Keratinocyte (primary cell): ENCODE results near the gene MAN1C1. TPM values are rescaled to one million over a fixed set of nuclear protein-coding genes. Genes with fewer than 3 reads are reported as not detected.

Experiments
- DNase-seq: peaks from one replicate; pipeline ENCODE4 v3.0.0-alpha.2; 2011; ENCODE audit warnings: low read depth, missing footprints, low spot score
- FAIRE-seq: peaks from 2 replicates; lab custom pipeline; 2011; peaks lifted over from hg19 to GRCh38; lab: Jason Lieb, UNC
- H2AFZ ChIP-seq: 2 replicates; pipeline ENCODE4 v1.6.0; 2012; ENCODE audit warnings: low read length, control low read depth, inconsistent platforms; ENCODE audit not compliant: control insufficient read depth
- H3K27ac ChIP-seq: 2 replicates; pipeline ENCODE4 v1.5.1; 2011; ENCODE audit warnings: low read length; ENCODE audit not compliant: control insufficient read depth, insufficient read depth
- H3K27me3 ChIP-seq: 3 replicates; pipeline ENCODE4 v1.6.0; 2011; ENCODE audit warnings: low read length; ENCODE audit not compliant: control insufficient read depth, insufficient read depth; ENCODE audit errors: extremely low read depth
- H3K36me3 ChIP-seq, 2 experiments: 2 replicates in 1 of 2; 3 replicates in 1 of 2; pipeline ENCODE4 v1.5.1; 2011; ENCODE audit warnings: low read length in 2 of 2, mild to moderate bottlenecking in 1 of 2; ENCODE audit not compliant: control insufficient read depth in 2 of 2, insufficient read depth in 2 of 2; ENCODE audit errors: extremely low read depth in 1 of 2
- H3K4me1 ChIP-seq: 3 replicates; pipeline ENCODE4 v1.5.1; 2011; ENCODE audit warnings: low read length; ENCODE audit not compliant: control insufficient read depth, insufficient read depth; ENCODE audit errors: extremely low read depth
- H3K4me2 ChIP-seq: 3 replicates; pipeline ENCODE4 v1.6.0; 2011; ENCODE audit warnings: low read depth, low read length; ENCODE audit not compliant: control insufficient read depth, insufficient read depth; ENCODE audit errors: extremely low read depth
- H3K4me3 ChIP-seq, 3 experiments: fragments of 200-600 bp in 1 of 3; sonication (generic) in 1 of 3; 2 replicates in 2 of 3; 3 replicates in 1 of 3; pipeline ENCODE4 v1.5.1; 2011 to 2016; ENCODE audit warnings: low read length in 3 of 3, mild to moderate bottlenecking in 3 of 3, control low read depth in 2 of 3, inconsistent platforms in 1 of 3, low read depth in 1 of 3, mixed read lengths in 1 of 3, mixed run types in 1 of 3, moderate library complexity in 1 of 3; ENCODE audit not compliant: control insufficient read depth in 2 of 3, insufficient read depth in 2 of 3; ENCODE audit errors: extremely low read depth in 1 of 3
- H3K79me2 ChIP-seq: 2 replicates; pipeline ENCODE4 v1.6.0; 2012; ENCODE audit warnings: low read length; ENCODE audit not compliant: control insufficient read depth, insufficient read depth
- H3K9ac ChIP-seq: 3 replicates; pipeline ENCODE4 v1.6.0; 2011; ENCODE audit warnings: low read length; ENCODE audit not compliant: control insufficient read depth, insufficient read depth; ENCODE audit errors: extremely low read depth
- H3K9me1 ChIP-seq: 3 replicates; pipeline ENCODE4 v1.6.0; 2011; ENCODE audit warnings: low read length; ENCODE audit not compliant: control insufficient read depth, insufficient read depth; ENCODE audit errors: extremely low read depth
- H3K9me3 ChIP-seq: 2 replicates; pipeline ENCODE4 v1.5.1; 2012; ENCODE audit warnings: low read depth, low read length; ENCODE audit not compliant: control insufficient read depth
- H4K20me1 ChIP-seq: 3 replicates; pipeline ENCODE4 v1.6.0; 2011; ENCODE audit warnings: low read length; ENCODE audit not compliant: control insufficient read depth, insufficient read depth; ENCODE audit errors: extremely low read depth
- EZH2 ChIP-seq: IDR thresholded peaks from one replicate; pipeline ENCODE4 v1.6.1; 2012; ENCODE audit warnings: inconsistent platforms, mild to moderate bottlenecking, low read length, moderate library complexity
- dilution Hi-C: fragments of 300-500 bp; cut with MboI; formaldehyde crosslinking; loops from one replicate; pipeline ENCODE4 v1.7.0; 2020; ENCODE audit warnings: low sequenced_read_pairs; ENCODE audit not compliant: extremely low pct_ligation_motif_present
- polyA plus RNA-seq, 5 experiments: library from polyadenylated mRNA; depleted of rRNA in 3 of 5; stranded (reverse) in 3 of 5; stranded (forward) in 1 of 5; unstranded in 1 of 5; fragments of >200 nt; gene quantifications; 1 replicate in 1 of 5; 2 replicates in 3 of 5; 3 replicates in 1 of 5; pipeline versions ENCODE4 v1.2.1 to v1.2.3, GENCODE V29; 2011 to 2012; ENCODE audit warnings: missing spikeins in 2 of 5, low read depth in 1 of 5, low replicate concordance in 1 of 5
- TF ChIP-seq, protein P1 (sequence below), 3 experiments: IDR thresholded peaks in 1 of 3; conservative IDR thresholded peaks in 1 of 3; optimal IDR thresholded peaks in 1 of 3; 2 replicates in 2 of 3; 3 replicates in 1 of 3; pipeline versions ENCODE3 to v1.5.1; 2011; ENCODE audit warnings: low read length in 3 of 3, mild to moderate bottlenecking in 3 of 3, moderate library complexity in 2 of 3, control low read depth in 1 of 3, inconsistent platforms in 1 of 3; ENCODE audit not compliant: insufficient read depth in 2 of 3; ENCODE audit errors: extremely low read depth in 1 of 3

MAN1C1 gene
- polyA plus RNA-seq, 1 donor (not counting 4 experiments of a cell fraction or from before 2014, with no cell fraction given): 0.07 TPM

DNA sequence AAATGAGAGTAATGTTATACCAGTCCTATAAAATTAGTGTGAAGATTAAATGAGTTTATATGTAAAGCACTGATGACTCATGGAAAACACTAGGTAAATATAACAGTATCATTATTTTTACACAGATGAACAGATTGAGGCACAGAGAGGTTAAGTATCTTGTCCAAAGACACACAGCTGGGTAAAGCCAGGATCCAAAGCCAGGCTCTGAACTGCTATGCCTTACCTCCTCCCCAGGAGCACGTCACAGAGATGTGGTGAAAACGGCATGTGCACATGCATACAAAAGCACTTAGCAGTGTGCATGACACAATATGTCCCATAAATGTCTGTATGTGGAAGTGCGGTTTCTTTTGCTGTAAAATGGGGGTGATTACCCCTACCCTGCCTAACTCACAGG lies 56.9 kb downstream of the MAN1C1 start:
- no peaks in the 10 kb centered on the region for H3K36me3 ChIP-seq
- H3K9ac ChIP-seq: no peak overlapping the region
- H3K27me3 ChIP-seq: peaks cover 14% of the 10 kb centered on the region
- no peaks in the 10 kb centered on the region for H3K9me1 ChIP-seq
- DNase-seq (no peak), FAIRE-seq (no peak)
- no peaks in the 10 kb centered on the region for H4K20me1 ChIP-seq
- H3K27ac ChIP-seq: no peak overlapping the region
- no peak overlapping the region for H2AFZ ChIP-seq
- dilution Hi-C loops: no loop called here
- no peaks in the 10 kb centered on the region for H3K79me2 ChIP-seq
- H3K9me3 ChIP-seq: peaks cover 2% of the 10 kb centered on the region
- H3K4me1 ChIP-seq: peaks cover 5% of the 10 kb centered on the region
- no peak overlapping the region for H3K4me2 ChIP-seq
- H3K4me3 ChIP-seq: no peak overlapping the region
- no peak for TF ChIP-seq EZH2
- TF ChIP-seq, protein P1, sequence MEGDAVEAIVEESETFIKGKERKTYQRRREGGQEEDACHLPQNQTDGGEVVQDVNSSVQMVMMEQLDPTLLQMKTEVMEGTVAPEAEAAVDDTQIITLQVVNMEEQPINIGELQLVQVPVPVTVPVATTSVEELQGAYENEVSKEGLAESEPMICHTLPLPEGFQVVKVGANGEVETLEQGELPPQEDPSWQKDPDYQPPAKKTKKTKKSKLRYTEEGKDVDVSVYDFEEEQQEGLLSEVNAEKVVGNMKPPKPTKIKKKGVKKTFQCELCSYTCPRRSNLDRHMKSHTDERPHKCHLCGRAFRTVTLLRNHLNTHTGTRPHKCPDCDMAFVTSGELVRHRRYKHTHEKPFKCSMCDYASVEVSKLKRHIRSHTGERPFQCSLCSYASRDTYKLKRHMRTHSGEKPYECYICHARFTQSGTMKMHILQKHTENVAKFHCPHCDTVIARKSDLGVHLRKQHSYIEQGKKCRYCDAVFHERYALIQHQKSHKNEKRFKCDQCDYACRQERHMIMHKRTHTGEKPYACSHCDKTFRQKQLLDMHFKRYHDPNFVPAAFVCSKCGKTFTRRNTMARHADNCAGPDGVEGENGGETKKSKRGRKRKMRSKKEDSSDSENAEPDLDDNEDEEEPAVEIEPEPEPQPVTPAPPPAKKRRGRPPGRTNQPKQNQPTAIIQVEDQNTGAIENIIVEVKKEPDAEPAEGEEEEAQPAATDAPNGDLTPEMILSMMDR (optimal IDR thresholded peaks at IDR 0.05 in 1 of 3, IDR thresholded peaks at IDR 0.05 in 1 of 3, conservative IDR thresholded peaks at IDR 0.05 in 1 of 3; ENCODE audit: extremely low read depth in 1 of 3, insufficient read depth in 2 of 3, low read length in 3 of 3): no peak

DNA sequence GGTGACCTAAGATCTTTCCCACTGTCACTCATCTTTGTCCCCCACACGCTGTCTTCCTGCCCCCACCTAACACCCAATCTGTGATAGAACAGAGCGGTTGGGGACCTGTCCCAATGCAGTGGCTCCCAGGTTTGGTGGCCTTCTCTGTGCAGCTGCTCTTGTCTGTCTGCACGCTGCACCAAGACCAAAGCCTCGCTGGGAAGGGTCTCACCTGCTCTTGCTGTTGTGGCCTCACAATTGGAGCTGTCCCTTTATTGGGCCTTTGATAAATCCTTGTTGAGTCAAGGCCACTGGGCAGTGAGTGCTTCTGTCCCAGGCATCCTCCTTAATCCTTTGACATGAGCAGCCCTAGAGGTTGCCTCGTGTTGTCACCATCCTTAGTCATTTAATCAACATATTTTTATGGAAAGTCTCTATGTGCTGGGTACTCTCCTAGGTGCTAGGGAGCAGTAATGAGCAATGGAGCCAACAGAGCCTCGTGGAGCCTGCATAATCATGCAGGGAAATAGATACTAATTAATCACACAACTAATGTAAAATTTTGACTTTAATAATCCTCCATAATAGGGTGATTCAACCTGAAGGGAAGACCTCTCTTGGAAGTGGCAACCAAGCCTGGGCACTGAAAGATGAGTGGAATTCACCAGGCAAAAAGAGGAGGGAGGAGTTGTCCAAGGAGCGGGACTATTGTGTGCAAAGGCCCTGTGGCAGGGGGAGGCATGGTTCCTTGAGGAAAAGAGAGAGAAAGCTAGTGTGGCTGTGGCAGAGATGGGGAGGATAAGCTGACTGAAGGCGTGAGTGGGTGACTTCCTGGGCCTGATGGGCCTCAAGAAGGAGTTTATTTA lies 57.6 kb downstream of the MAN1C1 start:
- H3K9me3 ChIP-seq: peaks cover 2% of the 10 kb centered on the region
- no peak overlapping the region for H3K27ac ChIP-seq
- H3K9ac ChIP-seq: no peak overlapping the region
- DNase-seq (no peak), FAIRE-seq (no peak)
- no peaks in the 10 kb centered on the region for H3K36me3 ChIP-seq
- H4K20me1 ChIP-seq: no peaks in the 10 kb centered on the region
- H3K9me1 ChIP-seq: no peaks in the 10 kb centered on the region
- peaks cover 14% of the 10 kb centered on the region for H3K27me3 ChIP-seq
- no peak overlapping the region for H3K4me3 ChIP-seq
- peaks cover 5% of the 10 kb centered on the region for H3K4me1 ChIP-seq
- H2AFZ ChIP-seq: no peak overlapping the region
- TF ChIP-seq, protein P1 (optimal IDR thresholded peaks at IDR 0.05 in 1 of 3, IDR thresholded peaks at IDR 0.05 in 1 of 3, conservative IDR thresholded peaks at IDR 0.05 in 1 of 3; ENCODE audit: extremely low read depth in 1 of 3, insufficient read depth in 2 of 3, low read length in 3 of 3): no peak
- no peak for TF ChIP-seq EZH2
- dilution Hi-C loops: no loop called here
- H3K79me2 ChIP-seq: no peaks in the 10 kb centered on the region
- H3K4me2 ChIP-seq: no peak overlapping the region
